Smooth muscle cell (in vitro differentiated cells): Measurements from ENCODE around the gene CCPG1. TPM values are rescaled to one million over a fixed set of nuclear protein-coding genes. Genes with fewer than 3 reads are reported as not detected.
A peak's percentile ranks its signal among the peaks of the same experiment; 100 is the strongest.

Experiments used
- DNase-seq: peaks from one replicate; lab custom pipeline; 2025; ENCODE audit not compliant: unreplicated experiment; lab: John Stamatoyannopoulos, UW
- H2AFZ ChIP-seq: fragments of 200-600 bp; sonication (generic); 2 replicates; pipeline ENCODE4 v1.6.0; 2016; ENCODE audit warnings: antibody characterized with exemption, low read depth, mild to moderate bottlenecking
- H3F3A ChIP-seq: fragments of 200-600 bp; sonication (generic); 2 replicates; pipeline ENCODE4 v1.6.0; 2017; ENCODE audit warnings: antibody characterized with exemption, low read depth
- H3K27ac ChIP-seq: fragments of 200-600 bp; sonication (generic); 2 replicates; pipeline ENCODE4 v1.5.1; 2016; ENCODE audit warnings: low read depth, mild to moderate bottlenecking
- H3K27me3 ChIP-seq: fragments of 200-600 bp; sonication (generic); 2 replicates; pipeline ENCODE4 v1.6.1; 2016; ENCODE audit warnings: low read depth, mild to moderate bottlenecking
- H3K36me3 ChIP-seq: fragments of 200-600 bp; sonication (generic); 2 replicates; pipeline ENCODE4 v1.5.1; 2016; ENCODE audit warnings: low read depth
- H3K4me1 ChIP-seq: fragments of 200-600 bp; sonication (generic); 2 replicates; pipeline ENCODE4 v1.5.1; 2016; ENCODE audit warnings: low read depth
- H3K4me2 ChIP-seq: fragments of 200-600 bp; sonication (generic); 2 replicates; pipeline ENCODE4 v1.6.0; 2016; ENCODE audit warnings: mild to moderate bottlenecking
- H3K4me3 ChIP-seq: fragments of 200-600 bp; sonication (generic); 2 replicates; pipeline ENCODE4 v1.5.1; 2016; ENCODE audit warnings: mild to moderate bottlenecking
- H3K79me2 ChIP-seq: fragments of 200-600 bp; sonication (generic); 2 replicates; pipeline ENCODE4 v1.6.0; 2016; ENCODE audit warnings: low read depth, mild to moderate bottlenecking
- H3K9ac ChIP-seq: fragments of 200-600 bp; sonication (generic); 2 replicates; pipeline ENCODE4 v1.6.0; 2016; ENCODE audit warnings: low read depth
- H3K9me3 ChIP-seq: fragments of 200-600 bp; sonication (generic); replicated peaks from 2 replicates; pipeline ENCODE4 v1.5.1; 2016; ENCODE audit warnings: low read depth
- H4K20me1 ChIP-seq: fragments of 200-600 bp; sonication (generic); 2 replicates; pipeline ENCODE4 v1.6.0; 2016; ENCODE audit warnings: low read depth
- CTCF ChIP-seq: fragments of 200-600 bp; sonication (generic); IDR thresholded peaks from 2 replicates; pipeline ENCODE4 v1.5.1; 2017; ENCODE audit warnings: borderline replicate concordance, mild to moderate bottlenecking, antibody characterized with exemption; ENCODE audit not compliant: insufficient read depth, poor library complexity, severe bottlenecking
- WGBS: methylation state at CpG from one replicate; pipeline ENCODE4 v1.1.7; 2016; ENCODE audit warnings: low lambda C conversion rate; 5-methylcytosine and 5-hydroxymethylcytosine counted together
- microRNA counts: library from miRNA; unstranded; fragments of <30 nt; microRNA quantifications from one replicate; lab custom pipeline; 2016
- microRNA-seq: library from miRNA; unstranded; fragments of <30 nt; microRNA quantifications from one replicate; pipeline ENCODE4, GENCODE V29; 2016; ENCODE audit warnings: borderline number of aligned reads
- polyA plus RNA-seq: library from polyadenylated mRNA; unstranded; fragments of >200 nt; fragmentation: Nextera tagmentation; extraction: Ambion mirVana; gene quantifications from 2 replicates; pipeline ENCODE4 v1.2.1, GENCODE V29; 2016
- total RNA-seq: library from RNA; depleted of rRNA; stranded (reverse); fragments of >200 nt; gene quantifications from 2 replicates; pipeline ENCODE4 v1.2.3, GENCODE V29; 2014

The CCPG1 gene
- total and polyA plus RNA-seq, 2 experiments from 2014 or later, result 24.9 to 39.1 TPM

GRCh38 chr15:55318588-55319494 is 89.3 kb downstream of the CCPG1 start, which contains the start of the genes PIGB and PIGBOS1:
PIGB (plus strand) TSS chr15:55319222; CDS start chr15:55319251, 29 bp downstream.
PIGBOS1 (minus strand) TSS chr15:55319123; CDS start chr15:55317792, 1,331 bp downstream.
- Histone ChIP-seq H3K9me3 (no peaks in the 10 kb centered on the region), H3F3A (no peaks in the 10 kb centered on the region), H3K27ac (peak within 1 kb of the TSS; percentile 67), H2AFZ (peak within 1 kb of the TSS; percentile 81), H3K9ac (peak within 1 kb of the TSS; percentile 89), H3K4me3 (peak within 1 kb of the TSS; percentile 71), H3K27me3 (no peaks in the 10 kb centered on the region), H4K20me1 (no peaks in the 10 kb centered on the region), H3K4me1 (peaks cover 16% of the 10 kb centered on the region), H3K79me2 (peaks cover 3% of the 10 kb centered on the region), H3K36me3 (no peaks in the 10 kb centered on the region), H3K4me2 (peak within 1 kb of the TSS; percentile 81)
- 3% methylated on average over 49 of the region's 49 CpGs for WGBS
- DNase-seq, result peak; percentile 30
- no peak for TF ChIP-seq CTCF

MicroRNAs within 50 kb of the gene (microRNA counts, 767-probe panel; counts per million panel counts)
- microRNA hsa-miR-628-3p (lab: Ali Mortazavi, UCI) (183 counts per million), microRNA hsa-miR-628-5p (lab: Ali Mortazavi, UCI) (183 counts per million)

Small RNA genes within 50 kb of the gene (microRNA-seq; reads per million reads assigned to microRNA genes)
- 60.2 reads per million, percentile 47 among the genes with 10 or more reads in this experiment for gene MIR628

Other genes starting within 250 kb of the CCPG1 start
- gene RSL24D1, start 211.4 kb downstream of the CCPG1 start, total RNA-seq, result 76.9 and 99.7 TPM in 2 replicates
- gene RSL24D1, start 211.4 kb downstream of the CCPG1 start, polyA plus RNA-seq, result 45.5 and 50.2 TPM in 2 replicates
- 14.6 and 18.0 TPM in 2 replicates for gene RAB27A, start 118.5 kb downstream of the CCPG1 start, total RNA-seq
- gene RAB27A, start 118.5 kb downstream of the CCPG1 start, polyA plus RNA-seq, result 15.6 and 16.6 TPM in 2 replicates
- gene PIGBOS1, start 89.2 kb downstream of the CCPG1 start, total RNA-seq, result 14.6 and 32.2 TPM in 2 replicates
- gene PIGBOS1, start 89.2 kb downstream of the CCPG1 start, polyA plus RNA-seq, result 18.4 and 25.0 TPM in 2 replicates
- 12.9 and 18.8 TPM in 2 replicates for gene PIGB, start 89.1 kb downstream of the CCPG1 start, total RNA-seq
- 10.4 and 11.1 TPM in 2 replicates for gene PIGB, start 89.1 kb downstream of the CCPG1 start, polyA plus RNA-seq
- gene PIERCE2, start 136 bp upstream of the CCPG1 start, total RNA-seq, result 2.7 and 11.4 TPM in 2 replicates
- 2.6 TPM in 1 of 2 replicates, not detected in the other for gene PIERCE2, start 136 bp upstream of the CCPG1 start, polyA plus RNA-seq
- 1.8 and 2.8 TPM in 2 replicates for gene DNAAF4, start 99.9 kb upstream of the CCPG1 start, total RNA-seq
- gene DNAAF4, start 99.9 kb upstream of the CCPG1 start, polyA plus RNA-seq, result 2.4 and 3.6 TPM in 2 replicates
- gene PYGO1, start 180.0 kb upstream of the CCPG1 start, total RNA-seq, result 16.0 and 19.6 TPM in 2 replicates
- 2.2 and 3.6 TPM in 2 replicates for gene PYGO1, start 180.0 kb upstream of the CCPG1 start, polyA plus RNA-seq